GM12864 (cell line): Measurements from ENCODE around the gene RFFL.
"Not testable (repeated sequence)": the region's sequence is repeated elsewhere in the genome, so short reads cannot be mapped to it uniquely, and the experiment has no call there.

Experiments
- DNase-seq: peaks from one replicate; pipeline ENCODE4 v3.0.0-alpha.2; 2011; ENCODE audit warnings: low read depth
- H3K4me3 ChIP-seq: 2 replicates; pipeline ENCODE4 v1.5.1; 2011; ENCODE audit warnings: mild to moderate bottlenecking, low read depth, low read length, control low read depth
- TF ChIP-seq, protein P1 (sequence below): IDR thresholded peaks from 2 replicates; pipeline ENCODE4 v1.5.1; 2011; ENCODE audit warnings: low read depth, mild to moderate bottlenecking, moderate library complexity, low read length, control low read depth, inconsistent platforms; ENCODE audit errors: missing control alignments

RFFL gene

GRCh38 chr17:35048685-35049379 lies 14.7 kb downstream of the RFFL start:
- DNase-seq, result no peak
- no peak overlapping the region for H3K4me3 ChIP-seq

DNA sequence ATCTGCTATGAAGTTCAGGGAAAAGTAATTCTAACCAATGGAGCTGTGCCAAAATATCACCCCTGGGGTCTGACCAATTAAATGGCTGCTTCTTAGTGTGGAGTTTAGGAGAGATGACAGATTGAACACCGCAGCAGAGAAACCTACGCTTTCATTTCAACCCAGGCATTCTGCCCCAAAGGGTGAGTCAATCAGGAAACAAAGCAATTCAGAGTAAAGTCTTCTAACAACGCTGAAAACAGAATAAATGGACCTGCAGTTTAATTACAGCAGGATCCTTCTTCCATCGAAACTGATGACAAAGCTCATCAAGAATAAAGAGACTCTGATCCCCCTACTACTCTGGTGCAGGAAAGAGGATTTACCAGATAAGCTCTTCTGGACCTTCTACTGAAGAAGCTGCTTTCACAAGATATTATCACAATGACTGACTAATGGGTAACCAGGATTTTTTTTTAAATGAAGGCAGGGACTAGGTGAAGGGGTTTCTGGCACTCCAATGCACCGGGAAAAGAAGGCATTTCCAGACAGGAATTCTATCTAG lies 16.7 kb downstream of the RFFL start:
- DNase-seq, result peak; percentile 67
- TF ChIP-seq, protein P1, sequence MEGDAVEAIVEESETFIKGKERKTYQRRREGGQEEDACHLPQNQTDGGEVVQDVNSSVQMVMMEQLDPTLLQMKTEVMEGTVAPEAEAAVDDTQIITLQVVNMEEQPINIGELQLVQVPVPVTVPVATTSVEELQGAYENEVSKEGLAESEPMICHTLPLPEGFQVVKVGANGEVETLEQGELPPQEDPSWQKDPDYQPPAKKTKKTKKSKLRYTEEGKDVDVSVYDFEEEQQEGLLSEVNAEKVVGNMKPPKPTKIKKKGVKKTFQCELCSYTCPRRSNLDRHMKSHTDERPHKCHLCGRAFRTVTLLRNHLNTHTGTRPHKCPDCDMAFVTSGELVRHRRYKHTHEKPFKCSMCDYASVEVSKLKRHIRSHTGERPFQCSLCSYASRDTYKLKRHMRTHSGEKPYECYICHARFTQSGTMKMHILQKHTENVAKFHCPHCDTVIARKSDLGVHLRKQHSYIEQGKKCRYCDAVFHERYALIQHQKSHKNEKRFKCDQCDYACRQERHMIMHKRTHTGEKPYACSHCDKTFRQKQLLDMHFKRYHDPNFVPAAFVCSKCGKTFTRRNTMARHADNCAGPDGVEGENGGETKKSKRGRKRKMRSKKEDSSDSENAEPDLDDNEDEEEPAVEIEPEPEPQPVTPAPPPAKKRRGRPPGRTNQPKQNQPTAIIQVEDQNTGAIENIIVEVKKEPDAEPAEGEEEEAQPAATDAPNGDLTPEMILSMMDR, result no peak
- peak overlapping the region; percentile 26; the same call in 1 of the 2 replicates for H3K4me3 ChIP-seq

More at GRCh38 chr17:35048685-35049379, 14.7 kb downstream of the RFFL start:
- TF ChIP-seq, protein P1, result no peak

DNA sequence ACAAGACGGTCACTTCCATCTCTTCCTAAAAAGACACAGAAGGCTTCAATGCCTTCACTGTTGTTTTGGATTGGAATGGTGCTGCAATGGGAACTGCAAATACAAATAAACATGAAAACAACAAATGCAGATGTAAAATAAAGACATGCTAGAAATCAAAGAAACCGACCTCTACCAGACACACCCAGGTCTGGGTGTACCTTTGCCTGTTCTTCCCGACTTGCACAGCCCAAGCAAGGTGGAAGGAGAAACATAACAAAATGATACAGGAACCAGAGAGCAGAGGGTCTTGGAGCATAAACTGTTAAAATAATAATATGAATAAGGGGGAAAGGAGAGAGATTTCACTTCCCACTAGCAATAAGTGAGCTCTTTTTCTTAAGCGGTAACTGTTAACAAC lies 17.3 kb downstream of the RFFL start:
- TF ChIP-seq, protein P1, result no peak
- peak overlapping the region; percentile 39 for H3K4me3 ChIP-seq
- DNase-seq, result no peak

DNA sequence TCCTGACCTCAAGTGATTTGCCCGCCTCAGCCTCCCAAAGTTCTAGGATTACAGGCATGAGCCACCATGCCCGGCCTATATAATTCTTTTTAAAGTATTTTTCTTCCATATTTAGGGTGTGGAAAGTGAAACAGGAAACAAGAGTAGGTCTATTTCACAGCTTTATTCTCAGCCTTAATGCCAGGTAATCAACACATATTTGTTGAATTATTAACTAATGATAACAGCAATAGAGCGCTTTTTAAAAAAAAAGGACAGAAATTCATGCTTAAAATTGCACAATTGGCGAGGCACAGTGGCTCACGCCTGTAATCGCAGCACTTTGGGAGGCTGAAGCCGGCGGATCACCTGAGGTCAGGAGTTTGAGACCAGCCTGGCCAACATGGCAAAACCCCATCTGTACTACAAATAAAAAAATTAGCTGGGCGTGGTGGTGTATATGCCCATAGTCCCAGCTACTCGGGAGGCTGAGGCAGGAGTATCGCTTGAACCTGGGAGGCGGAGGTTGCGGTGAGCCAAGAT lies 18.0 kb downstream of the RFFL start:
- DNase-seq, H3K4me3 ChIP-seq: not testable (repeated sequence)

GRCh38 chr17:35044181-35044580 lies 19.3 kb downstream of the RFFL start:
- no peak for DNase-seq
- no peak overlapping the region for H3K4me3 ChIP-seq
- TF ChIP-seq, protein P1, result no peak

GRCh38 chr17:35041390-35041789 lies 22.1 kb downstream of the RFFL start:
- no peak overlapping the region for H3K4me3 ChIP-seq
- DNase-seq, result no peak
- TF ChIP-seq, protein P1, result no peak

DNA sequence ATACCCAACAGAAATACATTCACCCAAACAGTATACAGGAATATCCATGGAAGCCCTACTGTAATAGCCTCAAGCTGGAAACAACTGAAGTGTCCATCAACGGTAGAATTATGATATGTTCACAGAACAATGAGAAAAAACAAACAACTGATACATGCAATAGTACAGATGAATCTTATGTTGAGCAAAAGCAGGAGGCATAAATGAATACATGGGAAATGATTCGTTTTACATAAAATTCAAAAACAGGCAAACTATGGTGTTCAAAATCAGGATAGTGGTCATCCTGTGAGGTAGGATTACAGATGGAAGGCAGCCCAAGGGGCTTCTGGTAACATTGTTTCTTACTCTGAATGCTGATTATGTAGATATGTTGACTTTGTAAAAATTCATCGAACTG lies 25.1 kb downstream of the RFFL start:
- no peak overlapping the region for H3K4me3 ChIP-seq
- TF ChIP-seq, protein P1, result no peak
- no peak for DNase-seq
